ENCODE measurements around the gene PRAF2.

PRAF2 gene

GRCh38 chrX:49041744-49042580 lies 31.8 kb downstream of the PRAF2 start:
- DNase-seq = no peak

GRCh38 chrX:49040376-49040955 lies 33.3 kb downstream of the PRAF2 start:
- no peak for DNase-seq

- DNase-seq = no peak
Observed at GRCh38 chrX:49039598-49040375, 34.0 kb downstream of the PRAF2 start.

GRCh38 chrX:49037883-49038475 lies 35.8 kb downstream of the PRAF2 start:
- no peak for DNase-seq

GRCh38 chrX:49030283-49030682 lies 43.5 kb downstream of the PRAF2 start:
- DNase-seq = no peak

- no peak for DNase-seq
Observed at GRCh38 chrX:49029876-49030275, 43.9 kb downstream of the PRAF2 start.
